Fibroblast of mammary gland (primary cell): ENCODE results near the gene ZMYND12.

Experiments used
- DNase-seq: peaks from one replicate; pipeline ENCODE4 v3.0.0-alpha.2; 2010; ENCODE audit warnings: low read depth
- H3K4me3 ChIP-seq: 2 replicates; pipeline ENCODE4 v1.5.1; 2011; ENCODE audit warnings: low read depth, mild to moderate bottlenecking, low read length, moderate library complexity; ENCODE audit not compliant: control insufficient read depth
- CTCF ChIP-seq: conservative IDR thresholded peaks from 2 replicates; pipeline ENCODE4 v1.5.1; 2011; ENCODE audit warnings: low read depth, low read length, inconsistent platforms; ENCODE audit not compliant: control insufficient read depth, insufficient read depth

ZMYND12 gene

GRCh38 chr1:42414551-42415496, 41.0 kb downstream of the ZMYND12 start:
- no peak for DNase-seq
- H3K4me3 ChIP-seq: no peak overlapping the region
- no peak for TF ChIP-seq CTCF

GRCh38 chr1:42403880-42404400, 51.9 kb downstream of the ZMYND12 start:
- TF ChIP-seq CTCF: peak; percentile 33
- DNase-seq: no peak
- H3K4me3 ChIP-seq: no peak overlapping the region

- DNase-seq: no peak
- TF ChIP-seq CTCF: no peak
- no peak overlapping the region for H3K4me3 ChIP-seq
These were observed 56.3 kb downstream of the ZMYND12 start for GRCh38 chr1:42399315-42400100.

- no peak overlapping the region for H3K4me3 ChIP-seq
- DNase-seq: no peak
- TF ChIP-seq CTCF: no peak
These were observed 62.6 kb downstream of the ZMYND12 start for GRCh38 chr1:42392967-42393848.

GRCh38 chr1:42392255-42392654, 63.6 kb downstream of the ZMYND12 start:
- DNase-seq: no peak
- TF ChIP-seq CTCF: no peak
- H3K4me3 ChIP-seq: no peak overlapping the region

GRCh38 chr1:42386051-42386450, 69.8 kb downstream of the ZMYND12 start:
- no peak for DNase-seq
- no peak overlapping the region for H3K4me3 ChIP-seq
- TF ChIP-seq CTCF: no peak
